ENCODE measurements around the gene MAP3K10.

GRCh38 chr19:40216013-40216776 lies 25.0 kb downstream of the MAP3K10 start:
- TF ChIP-seq CTCF (IDR thresholded peaks at IDR 0.05) (no peak), POLR2AphosphoS5 (IDR thresholded peaks at IDR 0.05) (no peak), EP300 (IDR thresholded peaks at IDR 0.05) (no peak)

All from sigmoid colon (tissue), 4 donors.